Neuronal stem cell (in vitro differentiated cells): Measurements from ENCODE around the gene GRK1.

Experiments
- DNase-seq: peaks from one replicate; pipeline ENCODE4 v3.0.0-alpha.2; 2013; ENCODE audit warnings: low spot score
- H2AFZ ChIP-seq: one replicate; pipeline ENCODE4 v1.6.1; 2013; ENCODE audit warnings: mild to moderate bottlenecking, low read length, inconsistent platforms
- H2AK5ac ChIP-seq: 2 replicates; pipeline ENCODE4 v1.6.1; 2013; ENCODE audit warnings: low read depth, mild to moderate bottlenecking, inconsistent platforms, low read length, moderate library complexity, mixed read lengths
- H2BK120ac ChIP-seq: 2 replicates; pipeline ENCODE4 v1.6.1; 2013; ENCODE audit warnings: low read depth, mild to moderate bottlenecking, inconsistent platforms, low read length, moderate library complexity, mixed read lengths
- H2BK12ac ChIP-seq: one replicate; pipeline ENCODE4 v1.6.1; 2013; ENCODE audit warnings: low read length, inconsistent platforms
- H2BK15ac ChIP-seq: 2 replicates; pipeline ENCODE4 v1.6.1; 2013; ENCODE audit warnings: mild to moderate bottlenecking, low read length, inconsistent platforms, mixed read lengths
- H2BK5ac ChIP-seq: one replicate; pipeline ENCODE4 v1.6.1; 2013; ENCODE audit warnings: inconsistent platforms, mild to moderate bottlenecking, low read length, moderate library complexity
- H3K14ac ChIP-seq: one replicate; pipeline ENCODE4 v1.6.1; 2013; ENCODE audit warnings: low read length, inconsistent platforms
- H3K18ac ChIP-seq: 2 replicates; pipeline ENCODE4 v1.6.1; 2013; ENCODE audit warnings: low read length, inconsistent platforms
- H3K23ac ChIP-seq: 2 replicates; pipeline ENCODE4 v1.6.1; 2013; ENCODE audit warnings: low read depth, mild to moderate bottlenecking, mixed read lengths, low read length, inconsistent platforms; ENCODE audit not compliant: poor library complexity
- H3K27ac ChIP-seq: replicated peaks from 3 replicates; pipeline ENCODE4 v1.5.1; 2013; ENCODE audit warnings: low read length, inconsistent platforms
- H3K27me3 ChIP-seq, 3 experiments: 2 replicates each; pipeline ENCODE4 v1.6.1; 2013; ENCODE audit warnings: low read length in 3 of 3, mild to moderate bottlenecking in 2 of 3, inconsistent platforms in 1 of 3, low read depth in 1 of 3, mixed read lengths in 1 of 3, moderate library complexity in 1 of 3; ENCODE audit not compliant: control insufficient read depth in 3 of 3, insufficient read depth in 3 of 3
- H3K36me3 ChIP-seq, 2 donors: replicated peaks in 1 of 2; 2 replicates each; pipeline ENCODE4 v1.6.1; 2013; ENCODE audit warnings: low read length in 2 of 2; ENCODE audit not compliant: control insufficient read depth in 2 of 2, insufficient read depth in 2 of 2
- H3K4ac ChIP-seq: 2 replicates; pipeline ENCODE4 v1.6.1; 2013; ENCODE audit warnings: inconsistent platforms, mild to moderate bottlenecking, low read length, moderate library complexity
- H3K4me1 ChIP-seq, 2 donors: 1 replicate in 1 of 2; 2 replicates in 1 of 2; pipeline ENCODE4 v1.6.1; 2013; ENCODE audit warnings: low read length in 2 of 2, low read depth in 1 of 2; ENCODE audit not compliant: control insufficient read depth in 2 of 2, insufficient read depth in 1 of 2
- H3K4me2 ChIP-seq: one replicate; pipeline ENCODE4 v1.6.1; 2013; ENCODE audit warnings: mild to moderate bottlenecking, low read length, inconsistent platforms; ENCODE audit not compliant: insufficient read depth, poor library complexity, severe bottlenecking
- H3K4me3 ChIP-seq, 2 donors: 2 replicates each; pipeline ENCODE4 v1.5.1; 2013; ENCODE audit warnings: low read length in 2 of 2, mild to moderate bottlenecking in 2 of 2, inconsistent platforms in 1 of 2, moderate library complexity in 1 of 2
- H3K79me1 ChIP-seq: one replicate; pipeline ENCODE4 v1.6.1; 2013; ENCODE audit warnings: low read depth, mild to moderate bottlenecking, inconsistent platforms, low read length, moderate library complexity
- H3K9ac ChIP-seq: one replicate; pipeline ENCODE4 v1.6.1; 2013; ENCODE audit warnings: mild to moderate bottlenecking, low read depth, low read length, inconsistent platforms; ENCODE audit not compliant: poor library complexity
- H3K9me3 ChIP-seq, 2 donors: replicated peaks in 1 of 2; 2 replicates each; pipeline versions ENCODE3 to v1.6.1; 2013; ENCODE audit warnings: low read length in 2 of 2, mild to moderate bottlenecking in 2 of 2, inconsistent platforms in 1 of 2, low read depth in 1 of 2, mixed read lengths in 1 of 2, moderate library complexity in 1 of 2; ENCODE audit not compliant: control insufficient read depth in 2 of 2, insufficient read depth in 1 of 2
- H4K8ac ChIP-seq: one replicate; pipeline ENCODE4 v1.6.1; 2013; ENCODE audit warnings: low read depth, mild to moderate bottlenecking, inconsistent platforms, low read length, moderate library complexity
- H4K91ac ChIP-seq: one replicate; pipeline ENCODE4 v1.6.1; 2013; ENCODE audit warnings: low read length, low read depth, mild to moderate bottlenecking, inconsistent platforms; ENCODE audit not compliant: poor library complexity
- WGBS, 2 donors: extraction: QIAGEN DNeasy Blood & Tissue Kit; methylation state at CpG; one replicate each; pipeline ENCODE4 v1.1.7; 2013; ENCODE audit warnings: missing lambda C conversion rate in 2 of 2, mixed read lengths in 1 of 2; ENCODE audit not compliant: insufficient read length in 2 of 2, insufficient replicate concordance in 1 of 2; ENCODE audit errors: extremely low coverage in 2 of 2; 5-methylcytosine and 5-hydroxymethylcytosine counted together

Gene GRK1

GRCh38 chr13:113769881-113770280, 102.9 kb downstream of the GRK1 start:
- H2BK15ac ChIP-seq, result no peak overlapping the region
- H3K23ac ChIP-seq, result no peak overlapping the region
- H3K36me3 ChIP-seq, result no peaks in the 10 kb centered on the region
- DNase-seq, result no peak
- no peak overlapping the region for H2BK120ac ChIP-seq
- no peak overlapping the region for H3K14ac ChIP-seq
- H3K27me3 ChIP-seq, result peaks cover 0 to 3% (median 2%) of the 10 kb centered on the region in 3 experiments
- H3K4me3 ChIP-seq, result no peak overlapping the region
- peaks cover 4 to 6% of the 10 kb centered on the region in 2 donors for H3K9me3 ChIP-seq
- no peak overlapping the region for H2AFZ ChIP-seq
- H4K8ac ChIP-seq, result no peak overlapping the region
- no CpG with 5 or more reads among the region's 13 CpGs for WGBS, 2 donors
- H2BK12ac ChIP-seq, result no peak overlapping the region
- H3K79me1 ChIP-seq, result peaks cover 4% of the 10 kb centered on the region
- H4K91ac ChIP-seq, result no peak overlapping the region
- no peak overlapping the region for H3K18ac ChIP-seq
- no peak overlapping the region for H3K27ac ChIP-seq
- H3K9ac ChIP-seq, result no peak overlapping the region
- H3K4me2 ChIP-seq, result no peak overlapping the region
- no peak overlapping the region for H2AK5ac ChIP-seq
- H2BK5ac ChIP-seq, result no peak overlapping the region
- peaks cover 0 to 2% of the 10 kb centered on the region in 2 donors for H3K4me1 ChIP-seq
- no peak overlapping the region for H3K4ac ChIP-seq

GRCh38 chr13:113770441-113770840, 103.4 kb downstream of the GRK1 start:
- H3K23ac ChIP-seq, result no peak overlapping the region
- no peak for DNase-seq

GRCh38 chr13:113770937-113771336, 103.9 kb downstream of the GRK1 start:
- Histone ChIP-seq H3K9me3 (peaks cover 4 to 8% of the 10 kb centered on the region in 2 donors), H3K36me3 (no peaks in the 10 kb centered on the region), H4K91ac (no peak overlapping the region), H3K4me3 (peak overlapping the region in 1 of 2 donors; percentile 14), H2BK12ac (no peak overlapping the region), H3K27ac (no peak overlapping the region), H3K9ac (no peak overlapping the region), H3K79me1 (peaks cover 5% of the 10 kb centered on the region), H2BK5ac (no peak overlapping the region), H4K8ac (no peak overlapping the region), H3K23ac (no peak overlapping the region), H3K4me2 (no peak overlapping the region), H2BK120ac (no peak overlapping the region), H2AFZ (no peak overlapping the region), H3K4ac (no peak overlapping the region), H2BK15ac (no peak overlapping the region), H3K14ac (no peak overlapping the region), H3K18ac (no peak overlapping the region), H3K4me1 (peaks cover 0 to 2% of the 10 kb centered on the region in 2 donors), H2AK5ac (no peak overlapping the region), H3K27me3 (peaks cover 0 to 5% (median 0%) of the 10 kb centered on the region in 3 experiments)
- DNase-seq, result no peak
- no CpG with 5 or more reads among the region's 5 CpGs for WGBS, 2 donors

More at GRCh38 chr13:113770441-113770840, 103.4 kb downstream of the GRK1 start:
- peak overlapping the region; percentile 54 for H4K8ac ChIP-seq
- H3K14ac ChIP-seq, result no peak overlapping the region
- H4K91ac ChIP-seq, result no peak overlapping the region
- H2AFZ ChIP-seq, result no peak overlapping the region
- no peak overlapping the region for H2BK5ac ChIP-seq
- no peaks in the 10 kb centered on the region for H3K36me3 ChIP-seq
- no peak overlapping the region for H3K4me3 ChIP-seq
- peaks cover 4 to 8% of the 10 kb centered on the region in 2 donors for H3K9me3 ChIP-seq
- H3K4me2 ChIP-seq, result no peak overlapping the region
- H3K9ac ChIP-seq, result no peak overlapping the region
- peaks cover 0 to 5% (median 0%) of the 10 kb centered on the region in 3 experiments for H3K27me3 ChIP-seq
- H2BK15ac ChIP-seq, result no peak overlapping the region
- peaks cover 0 to 2% of the 10 kb centered on the region in 2 donors for H3K4me1 ChIP-seq
- H3K79me1 ChIP-seq, result peaks cover 5% of the 10 kb centered on the region
- H3K18ac ChIP-seq, result no peak overlapping the region
- no peak overlapping the region for H2BK120ac ChIP-seq
- no peak overlapping the region for H3K4ac ChIP-seq
- no CpG with 5 or more reads among the region's 8 CpGs for WGBS, 2 donors
- H3K27ac ChIP-seq, result no peak overlapping the region
- H2AK5ac ChIP-seq, result no peak overlapping the region
- no peak overlapping the region for H2BK12ac ChIP-seq

- Histone ChIP-seq H3K23ac (no peak overlapping the region), H4K8ac (no peak overlapping the region), H4K91ac (no peak overlapping the region)
Observed at GRCh38 chr13:113771709-113772331, 104.8 kb downstream of the GRK1 start.

More at GRCh38 chr13:113771709-113772331, 104.8 kb downstream of the GRK1 start:
- H3K27ac ChIP-seq, result no peak overlapping the region
- no peak overlapping the region for H2AFZ ChIP-seq
- H3K4me3 ChIP-seq, result no peak overlapping the region
- no peak overlapping the region for H3K9ac ChIP-seq
- no peaks in the 10 kb centered on the region for H3K36me3 ChIP-seq
- H2AK5ac ChIP-seq, result no peak overlapping the region
- no peak overlapping the region for H2BK15ac ChIP-seq
- H3K27me3 ChIP-seq, result peaks cover 0 to 5% (median 0%) of the 10 kb centered on the region in 3 experiments
- DNase-seq, result no peak
- H3K4me2 ChIP-seq, result no peak overlapping the region
- H3K9me3 ChIP-seq, result peaks cover 4 to 8% of the 10 kb centered on the region in 2 donors
- peaks cover 0 to 2% of the 10 kb centered on the region in 2 donors for H3K4me1 ChIP-seq
- no peak overlapping the region for H2BK5ac ChIP-seq
- no peak overlapping the region for H3K14ac ChIP-seq
- WGBS, 2 donors, result no CpG with 5 or more reads among the region's 4 CpGs
- H3K18ac ChIP-seq, result no peak overlapping the region
- no peak overlapping the region for H2BK12ac ChIP-seq
- peaks cover 5% of the 10 kb centered on the region for H3K79me1 ChIP-seq
- H3K4ac ChIP-seq, result no peak overlapping the region
- no peak overlapping the region for H2BK120ac ChIP-seq
